GM18870 (cell line): ENCODE data around the gene OXCT1.
"Not testable (repeated sequence)": the region's sequence is repeated elsewhere in the genome, so short reads cannot be mapped to it uniquely, and the experiment has no call there.

Experiments used
- ATAC-seq: cut with Tn5 transposase; IDR thresholded peaks from one replicate; pipeline ENCODE4 v1.9.1; 2021; ENCODE audit warnings: moderate library complexity; ENCODE audit not compliant: unreplicated experiment

The OXCT1 gene

GRCh38 chr5:41778410-41778809, 91.8 kb downstream of the OXCT1 start:
- ATAC-seq = no peak

DNA sequence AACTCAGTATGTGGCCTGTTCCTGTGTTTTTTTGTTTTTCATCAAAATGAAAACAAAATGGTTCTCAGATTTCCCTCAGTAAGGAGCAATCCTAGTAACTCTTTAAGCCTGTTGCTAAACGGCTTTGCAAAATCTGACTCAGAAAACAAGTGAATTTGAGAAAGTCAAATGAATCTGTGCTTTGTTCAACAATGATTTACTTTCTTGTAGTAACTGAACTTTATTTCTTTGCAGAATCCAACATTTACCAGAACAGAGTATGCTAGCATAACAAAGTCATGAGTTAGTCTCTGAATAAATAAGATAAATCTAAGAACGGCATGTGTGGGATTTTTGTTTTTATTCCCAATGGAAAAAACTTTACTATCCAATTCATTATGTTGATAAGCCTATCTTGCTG, 93.8 kb downstream of the OXCT1 start:
- ATAC-seq = no peak

DNA sequence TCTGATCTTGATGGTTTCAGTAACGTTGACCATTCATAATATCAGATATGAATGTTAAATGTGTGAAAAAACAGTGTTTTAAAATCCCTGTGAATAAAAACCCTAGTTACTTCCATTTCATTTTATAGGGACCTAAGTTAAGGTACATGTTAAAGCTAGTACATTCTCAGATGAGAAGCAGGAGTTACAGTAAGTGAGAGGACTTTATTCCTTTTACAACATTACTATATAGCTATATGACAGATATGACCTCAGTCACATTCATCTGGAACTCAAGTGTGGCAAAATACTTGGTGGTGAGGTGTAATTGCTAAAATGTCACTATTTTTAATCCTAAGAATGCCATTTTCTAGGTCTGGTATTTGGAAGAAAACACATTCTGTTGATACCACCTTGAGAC, 96.4 kb downstream of the OXCT1 start:
- ATAC-seq = no peak

DNA sequence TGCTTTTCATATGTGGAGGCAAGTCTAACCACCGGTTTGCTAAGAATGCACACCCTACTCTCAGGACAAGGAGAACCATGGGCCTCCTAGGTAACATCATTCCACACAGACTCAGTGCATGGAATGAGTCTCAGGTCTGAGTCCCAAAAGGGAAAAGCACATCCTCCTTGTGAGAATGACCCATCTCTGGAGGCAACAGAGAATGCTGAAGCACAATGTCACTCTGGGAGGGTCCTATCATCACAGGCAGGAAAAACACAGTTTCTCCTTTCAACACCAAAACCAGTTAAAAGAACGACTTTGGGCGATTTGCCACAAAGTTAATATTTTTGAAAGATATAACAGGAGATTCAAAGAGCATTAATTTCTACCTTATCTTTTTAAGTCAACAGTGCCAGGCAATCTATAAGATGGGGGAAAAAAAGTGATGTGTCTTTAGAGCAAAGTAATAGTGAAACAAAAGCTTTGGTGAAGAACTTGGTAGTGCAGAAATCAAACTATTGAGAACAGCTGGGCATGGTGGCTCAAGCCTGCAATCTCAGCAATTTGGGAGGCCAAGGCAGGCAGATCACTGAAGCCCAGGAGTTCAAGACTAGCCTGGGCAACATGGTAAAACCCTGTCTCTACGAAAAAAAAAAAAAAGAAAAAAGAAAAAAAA, 97.3 kb downstream of the OXCT1 start:
- ATAC-seq = no peak

DNA sequence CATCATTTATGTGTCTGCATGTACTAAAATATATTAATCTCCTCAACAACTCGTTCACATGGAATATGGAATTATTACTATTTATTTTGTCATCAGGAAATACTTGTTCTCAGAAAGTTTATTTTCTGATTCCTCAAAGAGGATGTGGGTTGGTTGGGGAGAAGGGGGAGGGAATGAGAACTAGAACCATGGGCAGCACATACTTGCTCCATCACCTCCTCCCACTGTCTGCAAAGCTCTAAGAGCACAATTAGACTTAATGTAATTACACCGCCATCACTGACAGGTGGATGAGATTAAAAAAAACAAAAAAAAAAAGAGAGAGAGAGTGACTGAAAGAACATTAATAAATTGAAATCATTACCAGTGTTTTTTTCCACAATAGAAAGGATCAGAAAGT, 98.2 kb downstream of the OXCT1 start:
- ATAC-seq = no peak

DNA sequence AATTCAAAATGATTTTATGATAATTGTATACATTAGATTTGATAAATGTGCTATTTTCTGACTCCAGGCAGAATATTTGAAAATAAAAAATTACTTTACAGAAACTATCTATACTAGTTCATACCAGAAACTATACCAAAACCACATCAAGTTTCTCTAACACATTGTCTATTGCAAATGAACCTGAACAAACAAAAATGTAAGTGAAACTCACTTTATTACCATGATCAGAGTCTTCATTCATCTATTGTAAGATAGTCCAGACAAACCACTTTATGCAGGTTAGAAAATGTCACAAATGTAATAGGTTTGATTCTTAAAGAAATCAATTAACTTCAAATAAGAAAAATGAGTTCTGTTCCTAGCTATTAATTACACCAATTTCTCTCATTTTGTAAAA, 99.4 kb downstream of the OXCT1 start:
- ATAC-seq = peak; percentile 97

- no peak for ATAC-seq
Observed at GRCh38 chr5:41768692-41769091, 101.5 kb downstream of the OXCT1 start.

GRCh38 chr5:41764650-41765049, 105.6 kb downstream of the OXCT1 start:
- no peak for ATAC-seq

DNA sequence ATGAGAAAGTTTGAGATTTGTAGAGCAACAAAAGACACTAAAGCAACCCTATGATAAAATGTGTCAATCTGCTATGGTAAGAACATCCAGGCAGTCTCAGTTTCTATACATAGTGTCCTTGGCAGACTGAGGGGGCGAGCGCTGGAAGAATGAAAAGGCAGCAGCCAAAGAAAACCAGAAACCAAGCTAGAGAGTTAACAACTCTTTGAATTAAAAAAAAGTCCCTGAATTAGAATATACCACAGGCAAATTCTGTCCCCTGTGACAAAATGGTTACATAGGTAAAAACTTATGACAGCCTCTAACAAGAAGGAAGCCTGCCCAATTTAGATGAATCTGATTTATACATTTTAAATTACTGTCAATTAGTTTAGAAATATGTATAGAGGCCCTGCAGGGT, 106.7 kb downstream of the OXCT1 start:
- ATAC-seq = peak; percentile 45

DNA sequence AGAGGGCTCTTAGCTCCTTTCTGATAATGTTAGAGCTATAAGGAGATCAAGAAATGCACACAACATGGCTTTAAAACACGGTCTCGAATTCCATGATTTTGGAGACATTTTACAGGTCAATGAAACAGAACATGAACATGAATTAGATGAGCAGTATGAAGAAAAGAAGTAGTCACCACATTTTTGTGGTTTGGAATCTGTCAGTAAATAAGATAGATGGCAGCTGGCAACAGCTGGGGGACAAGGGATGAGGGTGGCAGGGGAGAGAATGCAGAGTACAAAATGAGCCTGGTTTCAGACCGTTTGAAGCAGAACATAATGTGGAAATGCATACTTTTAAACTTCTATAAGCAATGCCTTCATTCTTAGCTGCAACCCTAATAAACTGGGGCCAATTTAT, 107.1 kb downstream of the OXCT1 start:
- peak; percentile 53 for ATAC-seq

DNA sequence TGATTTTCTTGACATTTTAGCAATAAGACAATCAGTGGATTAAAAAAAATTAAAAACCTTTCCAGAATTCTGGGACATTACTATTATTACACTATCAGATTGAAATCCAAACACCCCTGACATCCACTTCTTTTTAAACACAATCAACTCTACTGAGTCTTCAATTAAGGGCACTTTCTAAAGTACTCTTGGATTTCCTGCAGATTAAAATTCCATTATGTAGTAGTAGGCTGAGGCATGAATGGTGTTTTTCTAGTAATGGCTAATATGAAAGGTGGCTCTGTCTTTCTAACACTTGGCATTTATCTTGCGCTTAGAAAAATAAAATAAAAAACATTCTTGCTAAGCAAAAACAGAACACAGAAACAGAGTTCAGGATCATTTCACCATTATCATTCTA, 107.8 kb downstream of the OXCT1 start:
- ATAC-seq = no peak

- ATAC-seq = no peak
Observed at GRCh38 chr5:41761663-41762062, 108.6 kb downstream of the OXCT1 start.

DNA sequence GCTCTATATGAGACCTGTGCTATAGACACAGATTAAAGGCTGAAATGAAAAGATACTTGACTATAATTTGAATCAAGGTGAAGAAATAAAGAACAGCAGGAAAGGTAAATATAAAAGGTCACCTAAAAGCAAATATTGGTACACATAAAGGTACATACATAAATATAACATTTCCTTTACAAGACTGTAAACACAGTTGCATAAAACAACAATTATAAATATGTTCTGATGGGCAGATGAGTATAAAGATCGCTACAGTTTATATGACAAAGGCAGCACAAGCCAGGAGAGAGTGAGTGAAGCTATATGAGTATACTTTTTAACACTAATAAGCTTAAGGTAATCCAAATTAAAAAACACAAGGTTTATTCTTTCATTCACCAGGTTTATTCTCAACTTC, 114.5 kb downstream of the OXCT1 start:
- ATAC-seq = no peak

DNA sequence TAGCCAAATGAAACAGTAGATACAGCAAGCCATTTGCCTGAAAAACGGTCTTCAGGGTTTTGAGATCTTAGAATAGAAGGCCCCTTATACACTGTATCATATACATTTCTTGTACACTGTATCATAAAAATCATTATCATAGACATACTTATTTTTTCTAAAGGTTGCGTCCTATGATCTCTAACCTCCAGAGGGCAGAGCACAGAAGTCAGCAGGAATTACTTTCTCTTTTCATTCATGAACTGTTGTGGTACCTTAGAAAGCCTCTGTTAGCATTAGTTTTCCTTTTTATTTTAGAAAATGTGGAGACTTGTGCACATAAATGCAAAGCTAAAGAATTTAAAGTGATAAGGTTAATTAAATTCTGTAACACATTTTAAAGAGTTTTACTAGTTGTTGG, 115.4 kb downstream of the OXCT1 start:
- ATAC-seq = peak; percentile 81

DNA sequence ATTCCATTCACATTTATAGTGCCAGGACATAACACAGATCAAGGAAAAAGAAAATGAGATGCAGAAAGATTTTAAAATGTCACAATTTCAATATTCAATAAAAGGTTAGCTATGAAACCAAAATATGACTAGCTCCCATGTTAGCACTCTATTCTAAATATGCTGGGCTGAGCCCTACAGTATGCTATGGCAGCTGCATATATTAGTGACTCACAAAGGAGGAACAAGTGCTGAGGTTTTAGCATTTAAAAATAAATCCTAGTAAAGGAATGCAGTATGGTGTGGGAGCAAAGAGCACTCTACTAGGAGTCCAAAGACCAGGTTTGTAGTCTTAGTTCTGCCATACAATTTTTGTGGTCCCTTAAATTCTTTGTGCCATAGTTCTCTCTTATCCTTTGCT, 118.4 kb downstream of the OXCT1 start:
- no peak for ATAC-seq

DNA sequence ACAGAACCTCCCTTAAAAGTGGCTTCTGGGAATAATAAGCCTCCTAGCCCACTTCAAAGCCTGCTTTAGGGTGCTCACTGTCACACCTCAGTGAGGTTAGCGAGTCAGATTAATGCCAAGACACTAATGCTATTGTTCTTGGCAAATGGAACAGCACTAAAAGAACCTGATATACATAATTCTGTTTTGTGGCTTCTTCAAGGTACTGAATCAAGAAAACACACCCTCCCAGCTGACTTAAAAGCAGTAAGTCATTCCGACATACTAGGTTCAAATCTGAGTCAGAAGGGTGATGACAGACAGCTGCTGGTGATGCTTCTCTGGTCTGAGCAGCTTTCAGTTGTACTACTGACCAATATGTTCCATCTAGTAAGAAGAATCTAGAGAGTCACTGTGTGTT, 121.6 kb downstream of the OXCT1 start:
- ATAC-seq = peak; percentile 99

- no peak for ATAC-seq
Observed at GRCh38 chr5:41747708-41748107, 122.5 kb downstream of the OXCT1 start.

DNA sequence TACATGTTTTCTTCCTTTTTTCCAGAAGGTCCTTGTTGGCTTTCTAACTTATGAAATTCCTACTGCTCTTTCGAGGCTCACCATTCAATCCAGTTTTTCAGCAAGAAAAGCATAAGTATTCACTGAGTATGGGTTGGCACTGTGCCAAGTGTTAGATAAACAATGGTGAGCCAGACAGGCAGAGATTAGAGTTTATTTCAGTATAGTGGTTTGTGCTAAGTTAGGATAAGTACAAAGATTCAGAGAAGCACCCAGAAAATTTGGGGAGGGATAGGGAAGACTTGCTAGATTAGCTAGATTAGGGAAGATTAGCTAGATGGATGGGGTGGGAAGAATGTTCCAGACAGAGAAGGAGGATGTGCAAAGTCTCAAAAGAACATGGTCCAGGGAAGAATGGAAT, 122.9 kb downstream of the OXCT1 start:
- no peak for ATAC-seq

- ATAC-seq = not testable (repeated sequence)
Observed at GRCh38 chr5:41742608-41743007, 127.6 kb downstream of the OXCT1 start.

- ATAC-seq = no peak
Observed at GRCh38 chr5:41738710-41739354, 131.4 kb downstream of the OXCT1 start.

DNA sequence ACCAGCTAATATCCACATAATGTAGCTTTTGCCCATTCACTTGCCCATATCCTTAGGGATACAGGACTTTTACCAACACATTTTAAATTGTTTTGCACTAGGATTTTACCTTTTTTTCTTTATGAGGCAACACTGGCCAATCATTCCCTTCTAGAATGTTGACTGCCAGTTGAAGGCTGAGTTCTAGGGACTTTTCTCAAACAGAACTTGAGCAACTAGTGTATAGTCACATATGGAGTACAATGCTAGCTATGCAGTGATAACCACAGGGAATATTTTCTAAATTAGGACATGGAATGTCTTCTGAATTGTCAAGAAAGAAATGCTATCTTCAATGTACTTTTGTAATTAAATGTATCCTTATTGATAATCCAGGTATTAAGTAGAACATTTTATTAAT, 133.6 kb downstream of the OXCT1 start:
- no peak for ATAC-seq

GRCh38 chr5:41735213-41735612, 135.0 kb downstream of the OXCT1 start:
- peak; percentile 88 for ATAC-seq

GRCh38 chr5:41729381-41729780, 140.8 kb downstream of the OXCT1 start:
- not testable (repeated sequence) for ATAC-seq
